HepG2 (cell line): ENCODE results near the gene AP4S1. TPM values are rescaled to one million over a fixed set of nuclear protein-coding genes. Genes with fewer than 3 reads are reported as not detected.

Experiments used
- AGO2 ChIP-seq: fragments of 200-400 bp; formaldehyde crosslinking; optimal IDR thresholded peaks from 2 replicates; pipeline ENCODE3; 2017; ENCODE audit warnings: mild to moderate bottlenecking, low read depth, low read length, moderate library complexity
- ELF3 ChIP-seq: IDR thresholded peaks from 2 replicates; pipeline ENCODE4 v1.6.1; 2016; ENCODE audit warnings: missing genetic modification reagents, missing compliant biosample characterization
- KIAA2018 ChIP-seq: sonication (generic); formaldehyde crosslinking; IDR thresholded peaks from 2 replicates; pipeline ENCODE4 v1.5.0; 2020; ENCODE audit warnings: mild to moderate bottlenecking, missing genetic modification reagents, borderline replicate concordance
- MYC ChIP-seq: sonication (generic); formaldehyde crosslinking; IDR thresholded peaks from 2 replicates; pipeline ENCODE4 v1.9.0; 2021; ENCODE audit warnings: missing genetic modification reagents, borderline replicate concordance
- NCOA1 ChIP-seq: sonication (generic); formaldehyde crosslinking; IDR thresholded peaks from 2 replicates; pipeline ENCODE4 v1.9.0; 2021; ENCODE audit warnings: missing genetic modification reagents
- PRMT3 ChIP-seq: sonication (generic); formaldehyde crosslinking; IDR thresholded peaks from 2 replicates; pipeline ENCODE4 v1.8.1; 2022; ENCODE audit warnings: low read depth, mild to moderate bottlenecking, moderate library complexity, missing genetic modification reagents, borderline replicate concordance
- RFX5 ChIP-seq: IDR thresholded peaks from 2 replicates; pipeline ENCODE4 v1.6.1; 2011; ENCODE audit warnings: low read depth, low read length, improper control_type of control experiment
- TAF15 ChIP-seq: fragments of 200-400 bp; formaldehyde crosslinking; IDR thresholded peaks from one replicate; pipeline ENCODE4 v1.6.1; 2018; ENCODE audit warnings: mild to moderate bottlenecking, low read depth, low read length; ENCODE audit not compliant: poor library complexity, severe bottlenecking
- ZFAT ChIP-seq: sonication (generic); formaldehyde crosslinking; conservative IDR thresholded peaks from 2 replicates; pipeline ENCODE4 v1.8.1; 2023; ENCODE audit warnings: missing genetic modification reagents, inconsistent platforms
- ZIK1 ChIP-seq: sonication (generic); formaldehyde crosslinking; IDR thresholded peaks from 2 replicates; pipeline ENCODE4 v1.5.0; 2020; ENCODE audit warnings: mild to moderate bottlenecking, low read depth, missing genetic modification reagents, borderline replicate concordance
- ZNF460 ChIP-seq: sonication (generic); formaldehyde crosslinking; IDR thresholded peaks from 2 replicates; pipeline ENCODE4 v1.5.1; 2020; ENCODE audit warnings: missing genetic modification reagents, mild to moderate bottlenecking, borderline replicate concordance
- ZNF468 ChIP-seq: sonication (generic); formaldehyde crosslinking; IDR thresholded peaks from 2 replicates; pipeline ENCODE4 v1.8.0; 2022; ENCODE audit warnings: mild to moderate bottlenecking, moderate library complexity, missing genetic modification reagents
- ZNF775 ChIP-seq: sonication (generic); formaldehyde crosslinking; IDR thresholded peaks from 2 replicates; pipeline ENCODE4 v1.4.0; 2020; ENCODE audit warnings: missing genetic modification reagents, mild to moderate bottlenecking, moderate library complexity, borderline replicate concordance
- polyA plus RNA-seq, 8 experiments: library from polyadenylated mRNA; depleted of rRNA in 3 of 8; stranded (reverse) in 7 of 8; unstranded in 1 of 8; fragments of >200 nt; fragmentation: Illumina TruSeq in 4 of 8; extraction: Trizol in 4 of 8; gene quantifications; 2 replicates each; pipeline versions ENCODE4 v1.2.1 to v1.2.3, GENCODE V29; 2011 to 2016; ENCODE audit warnings: low read depth in 4 of 8, missing spikeins in 1 of 8, mixed read lengths in 1 of 8; ENCODE audit not compliant: insufficient read depth in 1 of 8
- total RNA-seq, 5 experiments: library from RNA; depleted of rRNA; stranded (reverse); fragments of >200 nt; fragmentation: Illumina TruSeq; extraction: Trizol; gene quantifications; 2 replicates each; pipeline ENCODE4 v1.2.3, GENCODE V29; 2016; ENCODE audit warnings: low read depth in 1 of 5
- TF ChIP-seq, protein P1 (sequence below): sonication (generic); formaldehyde crosslinking; IDR thresholded peaks from 2 replicates; pipeline ENCODE4 v1.8.0; 2022; ENCODE audit warnings: mild to moderate bottlenecking, missing genetic modification reagents; ENCODE audit not compliant: insufficient replicate concordance

The AP4S1 gene
- total and polyA plus RNA-seq, 2 of the 13 experiments (the other 11 are each of a cell fraction or from before 2014, with no cell fraction given), result 3.9 to 21.1 TPM

DNA sequence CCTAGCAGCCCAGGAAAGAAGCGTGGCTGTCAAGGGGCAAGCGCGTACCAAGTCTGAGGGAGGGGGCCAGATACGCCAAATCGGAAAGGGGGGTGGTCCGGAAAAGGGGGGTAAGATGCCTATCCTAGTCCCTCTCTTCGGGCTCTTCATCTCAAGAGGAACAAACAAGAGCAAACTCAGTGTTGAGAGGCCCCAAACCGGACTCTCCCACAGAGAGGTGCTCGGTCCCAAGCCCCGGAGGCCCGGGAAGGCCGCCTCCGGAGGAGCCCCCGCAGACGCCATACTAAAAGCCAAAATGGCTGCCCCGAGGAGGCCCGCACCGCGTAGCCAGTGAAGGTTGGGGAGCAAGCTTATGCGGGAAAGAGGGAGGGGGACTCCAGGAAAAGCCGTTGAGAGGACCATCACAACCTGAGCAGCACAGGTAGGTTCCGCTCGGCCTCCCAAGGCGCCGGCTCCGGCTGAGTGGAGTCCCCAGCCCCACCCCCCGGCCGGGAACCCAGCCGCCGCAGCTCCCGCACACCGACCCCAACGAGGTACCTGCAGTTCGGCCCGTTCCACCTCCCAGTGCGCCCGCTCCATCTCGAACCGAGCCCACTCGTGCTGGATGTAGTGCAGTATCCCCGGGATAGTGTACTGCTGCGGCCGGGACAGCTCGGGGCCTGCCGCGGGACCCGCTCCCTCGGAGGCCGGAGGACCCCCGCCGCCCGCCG is at the start of gene AP4S1 (continued):
- 0 out of 2 replicates have a peak, but pooled peaks have one; percentile 18 for TF ChIP-seq ZNF775 (CRISPR knock-in tag)
- TF ChIP-seq ELF3 (CRISPR knock-in tag), result no peak; the same call in 1 of the 2 replicates
- peak; percentile 36; the same call in 1 of the 2 replicates for TF ChIP-seq MYC (CRISPR knock-in tag)
- TF ChIP-seq ZNF468 (CRISPR knock-in tag), result no peak
- TF ChIP-seq AGO2, result no peak
- TF ChIP-seq KIAA2018 (CRISPR knock-in tag), result peak; percentile 23; the same call in 1 of the 2 replicates
- peak; percentile 92 for TF ChIP-seq TAF15
- TF ChIP-seq ZNF460, result peak; percentile 35; the same call in 1 of the 2 replicates
- no peak for TF ChIP-seq RFX5
- TF ChIP-seq, protein P1, sequence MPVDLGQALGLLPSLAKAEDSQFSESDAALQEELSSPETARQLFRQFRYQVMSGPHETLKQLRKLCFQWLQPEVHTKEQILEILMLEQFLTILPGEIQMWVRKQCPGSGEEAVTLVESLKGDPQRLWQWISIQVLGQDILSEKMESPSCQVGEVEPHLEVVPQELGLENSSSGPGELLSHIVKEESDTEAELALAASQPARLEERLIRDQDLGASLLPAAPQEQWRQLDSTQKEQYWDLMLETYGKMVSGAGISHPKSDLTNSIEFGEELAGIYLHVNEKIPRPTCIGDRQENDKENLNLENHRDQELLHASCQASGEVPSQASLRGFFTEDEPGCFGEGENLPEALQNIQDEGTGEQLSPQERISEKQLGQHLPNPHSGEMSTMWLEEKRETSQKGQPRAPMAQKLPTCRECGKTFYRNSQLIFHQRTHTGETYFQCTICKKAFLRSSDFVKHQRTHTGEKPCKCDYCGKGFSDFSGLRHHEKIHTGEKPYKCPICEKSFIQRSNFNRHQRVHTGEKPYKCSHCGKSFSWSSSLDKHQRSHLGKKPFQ (CRISPR knock-in tag), result no peak
- TF ChIP-seq ZFAT (CRISPR knock-in tag), result peak; percentile 27; the same call in 1 of the 2 replicates
- TF ChIP-seq ZIK1, result no peak; the same call in 1 of the 2 replicates
- no peak; the same call in 1 of the 2 replicates for TF ChIP-seq NCOA1
- no peak for TF ChIP-seq PRMT3 (CRISPR knock-in tag)
